ENCODE data around the gene MRPL1. TPM values are rescaled to one million over a fixed set of nuclear protein-coding genes. Genes with fewer than 3 reads are reported as not detected.

The MRPL1 gene
- total RNA-seq, 1 experiment from 2014 or later = 18.3 TPM

GRCh38 chr4:77854431-77855111 lies 8.1 kb upstream of the MRPL1 start:
- no TSS peak for BruUV-seq (replicated peaks)
- H3K4me3 ChIP-seq (ENCODE audit: low read depth in 2 of 2, low read length in 2 of 2) = no peak overlapping the region
- no peaks in the 10 kb centered on the region for H3K4me1 ChIP-seq (ENCODE audit: control insufficient read depth, insufficient read depth, low read length)
- TF ChIP-seq SIN3A (IDR thresholded peaks at IDR 0.05; ENCODE audit: borderline replicate concordance, insufficient read depth, low read depth, low read length) (no peak), POLR2AphosphoS5 (IDR thresholded peaks at IDR 0.05; ENCODE audit: low read depth, low read length) (no peak), TCF7L2 (IDR thresholded peaks at IDR 0.05; ENCODE audit: low read depth, low read length) (no peak), CTCF (IDR thresholded peaks at IDR 0.05) (no peak)
- TF ChIP-seq, protein P1, sequence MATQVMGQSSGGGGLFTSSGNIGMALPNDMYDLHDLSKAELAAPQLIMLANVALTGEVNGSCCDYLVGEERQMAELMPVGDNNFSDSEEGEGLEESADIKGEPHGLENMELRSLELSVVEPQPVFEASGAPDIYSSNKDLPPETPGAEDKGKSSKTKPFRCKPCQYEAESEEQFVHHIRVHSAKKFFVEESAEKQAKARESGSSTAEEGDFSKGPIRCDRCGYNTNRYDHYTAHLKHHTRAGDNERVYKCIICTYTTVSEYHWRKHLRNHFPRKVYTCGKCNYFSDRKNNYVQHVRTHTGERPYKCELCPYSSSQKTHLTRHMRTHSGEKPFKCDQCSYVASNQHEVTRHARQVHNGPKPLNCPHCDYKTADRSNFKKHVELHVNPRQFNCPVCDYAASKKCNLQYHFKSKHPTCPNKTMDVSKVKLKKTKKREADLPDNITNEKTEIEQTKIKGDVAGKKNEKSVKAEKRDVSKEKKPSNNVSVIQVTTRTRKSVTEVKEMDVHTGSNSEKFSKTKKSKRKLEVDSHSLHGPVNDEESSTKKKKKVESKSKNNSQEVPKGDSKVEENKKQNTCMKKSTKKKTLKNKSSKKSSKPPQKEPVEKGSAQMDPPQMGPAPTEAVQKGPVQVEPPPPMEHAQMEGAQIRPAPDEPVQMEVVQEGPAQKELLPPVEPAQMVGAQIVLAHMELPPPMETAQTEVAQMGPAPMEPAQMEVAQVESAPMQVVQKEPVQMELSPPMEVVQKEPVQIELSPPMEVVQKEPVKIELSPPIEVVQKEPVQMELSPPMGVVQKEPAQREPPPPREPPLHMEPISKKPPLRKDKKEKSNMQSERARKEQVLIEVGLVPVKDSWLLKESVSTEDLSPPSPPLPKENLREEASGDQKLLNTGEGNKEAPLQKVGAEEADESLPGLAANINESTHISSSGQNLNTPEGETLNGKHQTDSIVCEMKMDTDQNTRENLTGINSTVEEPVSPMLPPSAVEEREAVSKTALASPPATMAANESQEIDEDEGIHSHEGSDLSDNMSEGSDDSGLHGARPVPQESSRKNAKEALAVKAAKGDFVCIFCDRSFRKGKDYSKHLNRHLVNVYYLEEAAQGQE (IDR thresholded peaks at IDR 0.05; ENCODE audit: insufficient read depth in 1 of 2, low read depth in 2 of 2, low read length in 1 of 2) = no peak
- no peaks in the 10 kb centered on the region for H3K9me3 ChIP-seq (ENCODE audit: control insufficient read depth, insufficient read depth, low read depth, low read length)
- no peaks in the 10 kb centered on the region for H3K36me3 ChIP-seq (ENCODE audit: control insufficient read depth, insufficient read depth, low read length)
- CTCF ChIA-PET = no interaction called here
- no peaks in the 10 kb centered on the region for H3K27me3 ChIP-seq (ENCODE audit: control insufficient read depth, insufficient read depth, low read length)
- H3K27ac ChIP-seq (ENCODE audit: low read length) = no peak overlapping the region
- POLR2A ChIA-PET = no interaction called here
- intact Hi-C loops (cut with micrococcal nuclease; ENCODE audit: unreplicated experiment) = no loop called here
- DNase-seq (ENCODE audit: low read depth, low spot score) (no peak), ATAC-seq (no peak)
- in situ Hi-C loops (cut with HindIII; ENCODE audit: low pct_unique_long_range_greater_than_20kb, low sequenced_read_pairs) = no loop called here

DNA sequence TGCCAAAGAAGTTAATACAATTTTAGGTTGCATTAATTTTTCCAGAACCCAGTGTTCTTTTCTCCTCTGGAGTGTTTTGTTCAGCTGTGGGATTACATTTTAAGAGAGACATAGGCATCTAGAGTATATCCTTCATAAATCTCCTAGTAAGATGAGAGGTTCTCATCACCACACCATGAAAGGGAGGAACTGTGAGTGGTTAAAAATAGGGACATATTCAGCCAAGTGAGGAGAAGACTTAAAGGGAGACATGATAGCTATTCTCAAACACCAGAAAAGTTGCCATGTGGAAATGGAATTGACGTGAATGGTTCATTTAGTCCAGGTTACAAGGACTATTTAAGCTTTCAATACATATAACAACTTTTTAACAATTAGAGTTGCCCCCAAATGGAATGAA lies 6.5 kb upstream of the MRPL1 start:
- intact Hi-C loops (cut with micrococcal nuclease; ENCODE audit: unreplicated experiment) = no loop called here
- H3K4me3 ChIP-seq (ENCODE audit: low read depth in 2 of 2, low read length in 2 of 2) = no peak overlapping the region
- ATAC-seq = no peak
- TF ChIP-seq SIN3A (IDR thresholded peaks at IDR 0.05; ENCODE audit: borderline replicate concordance, insufficient read depth, low read depth, low read length) = no peak
- no peak for TF ChIP-seq TCF7L2 (IDR thresholded peaks at IDR 0.05; ENCODE audit: low read depth, low read length)
- no peak for TF ChIP-seq CTCF (IDR thresholded peaks at IDR 0.05)
- no peak for TF ChIP-seq POLR2AphosphoS5 (IDR thresholded peaks at IDR 0.05; ENCODE audit: low read depth, low read length)
- TF ChIP-seq, protein P1 (IDR thresholded peaks at IDR 0.05; ENCODE audit: insufficient read depth in 1 of 2, low read depth in 2 of 2, low read length in 1 of 2) = no peak
- no peaks in the 10 kb centered on the region for H3K9me3 ChIP-seq (ENCODE audit: control insufficient read depth, insufficient read depth, low read depth, low read length)
- H3K27ac ChIP-seq (ENCODE audit: low read length) = no peak overlapping the region
- DNase-seq (ENCODE audit: low read depth, low spot score) = no peak
- no peaks in the 10 kb centered on the region for H3K4me1 ChIP-seq (ENCODE audit: control insufficient read depth, insufficient read depth, low read length)
- POLR2A ChIA-PET = no interaction called here
- CTCF ChIA-PET = interaction anchor here (0.6 kb wide), 1 partner anchor 143 kb away, joined by 3 read pairs; no protein-coding TSS in a partner anchor
- no TSS peak for BruUV-seq (replicated peaks)
- no peaks in the 10 kb centered on the region for H3K27me3 ChIP-seq (ENCODE audit: control insufficient read depth, insufficient read depth, low read length)
- in situ Hi-C loops (cut with HindIII; ENCODE audit: low pct_unique_long_range_greater_than_20kb, low sequenced_read_pairs) = no loop called here
- no peaks in the 10 kb centered on the region for H3K36me3 ChIP-seq (ENCODE audit: control insufficient read depth, insufficient read depth, low read length)

All from Panc1 (cell line).